Hematopoietic multipotent progenitor cell treated with erythropoietin and hydrocortisone succinate and interleukin-3 and kit ligand, for 15 days (in vitro differentiated cells): ENCODE results near the gene GALK2.
"Not testable (repeated sequence)": the region's sequence is repeated elsewhere in the genome, so short reads cannot be mapped to it uniquely, and the experiment has no call there.

Experiments
- DNase-seq: peaks from one replicate; pipeline ENCODE4 v3.0.0-alpha.2; 2015; ENCODE audit warnings: low spot score

The GALK2 gene

DNA sequence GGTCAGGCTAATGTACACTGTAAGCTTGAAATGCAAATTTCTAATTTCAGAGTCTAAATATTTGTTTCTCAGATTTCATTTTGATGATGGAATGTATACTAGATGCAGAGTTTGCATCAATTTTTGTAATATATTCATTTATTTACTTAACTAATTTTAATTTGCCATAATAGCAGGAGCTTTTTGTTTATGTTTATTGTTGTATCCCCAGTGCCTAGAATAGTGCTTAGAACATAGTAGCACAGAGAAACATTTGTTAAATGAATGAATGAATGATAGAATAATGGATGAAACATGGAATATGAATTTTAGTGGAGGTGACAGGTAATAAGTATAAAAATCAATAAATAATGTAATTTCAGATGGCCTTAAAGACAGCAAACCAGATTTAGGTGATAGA lies 5.2 kb upstream of the GALK2 start:
- no peak for DNase-seq

DNA sequence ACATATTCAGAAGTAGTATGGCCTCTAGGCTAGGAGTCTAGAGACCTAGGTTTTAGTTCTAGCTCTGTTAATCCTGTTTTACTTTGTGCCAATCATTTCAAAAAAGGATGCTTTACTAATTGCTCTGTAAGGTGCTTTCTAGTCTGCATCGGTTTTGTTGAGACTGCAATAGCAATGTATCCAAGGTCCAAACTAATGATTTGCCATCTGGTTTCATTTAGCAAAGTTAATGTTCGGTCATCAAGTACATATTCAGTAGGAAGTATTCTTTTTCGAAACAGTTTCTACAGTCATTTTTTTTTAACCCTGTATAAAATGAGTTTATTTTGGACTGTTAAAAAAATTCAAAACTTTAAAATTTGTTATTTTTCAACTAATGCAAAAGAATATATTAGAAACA lies 2.0 kb upstream of the GALK2 start:
- DNase-seq: no peak

DNA sequence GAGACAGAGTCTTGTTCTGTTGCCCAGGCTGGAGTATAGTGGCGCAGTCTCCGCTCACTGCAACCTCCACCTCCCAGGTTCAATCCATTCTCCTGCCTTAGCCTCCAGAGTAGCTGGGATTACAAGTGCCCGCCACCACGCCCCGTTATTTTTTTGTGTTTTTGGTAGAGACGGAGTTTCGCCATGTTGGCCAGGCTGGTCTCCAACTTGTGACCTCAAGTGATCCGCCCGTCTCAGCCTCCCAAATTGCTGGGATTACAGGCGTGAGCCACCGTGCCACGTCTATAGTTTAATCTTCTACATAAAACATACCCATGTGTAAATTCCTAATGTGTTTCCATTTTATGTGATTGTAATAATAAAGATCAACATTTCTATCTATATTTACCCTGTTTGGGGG lies 1.7 kb downstream of the GALK2 start:
- no peak for DNase-seq

DNA sequence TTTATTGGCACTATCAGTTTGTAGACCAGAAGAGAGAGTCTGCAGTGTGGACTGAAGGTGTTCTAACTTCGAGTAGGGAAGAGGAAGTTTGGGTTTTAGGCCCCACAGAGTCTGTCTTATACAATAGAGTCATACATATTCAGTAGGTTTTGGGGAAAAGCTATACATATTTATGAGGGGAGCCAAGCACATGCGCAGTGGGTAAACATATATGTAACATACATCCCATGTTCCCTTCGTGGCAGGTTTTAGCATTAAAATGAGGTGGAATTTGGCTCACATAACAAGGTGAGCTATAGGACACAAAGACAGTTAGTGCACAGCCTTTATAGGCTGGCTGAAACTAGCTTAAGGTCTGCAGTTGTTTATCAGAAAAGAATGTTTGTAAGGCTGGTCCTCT lies 4.9 kb downstream of the GALK2 start:
- no peak for DNase-seq

DNA sequence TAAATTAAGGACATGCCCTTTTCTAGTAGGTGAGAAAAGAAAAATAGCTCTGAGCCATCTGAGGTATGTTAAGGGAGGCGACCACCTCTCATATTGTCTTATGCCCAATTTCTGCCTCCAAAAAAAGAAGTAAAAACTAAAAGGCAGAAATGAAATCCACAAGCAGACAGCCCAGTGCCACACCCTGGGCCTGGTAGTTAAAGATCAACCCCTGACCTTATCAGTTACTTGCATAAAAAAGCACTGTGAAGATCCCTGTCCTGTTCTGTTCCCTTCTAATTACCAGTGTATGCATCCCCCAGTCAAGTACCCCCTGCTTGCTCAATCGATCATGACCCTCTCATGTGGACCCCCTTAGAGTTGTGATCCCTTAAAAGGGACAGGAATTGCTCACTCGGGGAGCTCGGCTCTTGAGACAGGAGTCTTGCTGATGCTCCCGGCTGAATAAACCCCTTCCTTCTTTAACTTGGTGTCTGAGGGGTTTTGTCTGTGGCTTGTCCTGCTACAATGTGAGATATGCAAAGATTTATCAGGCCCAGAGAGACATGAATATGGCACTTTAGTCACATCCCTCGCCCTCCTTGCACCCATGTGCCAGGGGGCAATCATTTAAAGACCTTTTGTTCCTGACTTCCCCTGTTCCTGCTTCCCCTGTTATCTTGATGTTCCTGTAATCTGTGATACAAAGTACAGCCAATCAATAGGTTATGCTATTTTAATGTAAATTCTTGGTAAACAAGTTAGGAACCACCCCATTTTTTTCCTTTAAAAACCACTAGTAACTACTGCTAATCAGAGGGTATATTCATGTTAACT lies 5.7 kb downstream of the GALK2 start:
- DNase-seq: not testable (repeated sequence)

DNA sequence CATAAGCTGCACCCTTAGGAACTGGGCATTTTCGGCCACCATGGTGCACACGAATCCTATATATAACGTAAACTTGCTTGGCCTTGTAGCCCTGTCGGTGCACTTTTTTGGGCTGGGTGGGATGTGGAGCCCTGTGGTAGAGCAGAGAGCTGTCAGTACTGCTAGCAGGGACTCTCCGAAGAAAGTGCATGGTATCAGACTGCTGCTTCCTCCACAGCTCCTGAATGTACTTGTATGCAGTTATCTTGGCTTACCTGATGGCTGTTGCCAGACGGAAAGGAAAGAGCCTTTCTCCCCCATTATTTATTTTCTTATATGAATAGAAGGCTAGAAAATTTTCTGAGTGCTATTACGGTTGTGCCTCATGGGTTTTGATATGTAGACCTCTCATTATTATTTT lies 8.4 kb downstream of the GALK2 start:
- no peak for DNase-seq

DNA sequence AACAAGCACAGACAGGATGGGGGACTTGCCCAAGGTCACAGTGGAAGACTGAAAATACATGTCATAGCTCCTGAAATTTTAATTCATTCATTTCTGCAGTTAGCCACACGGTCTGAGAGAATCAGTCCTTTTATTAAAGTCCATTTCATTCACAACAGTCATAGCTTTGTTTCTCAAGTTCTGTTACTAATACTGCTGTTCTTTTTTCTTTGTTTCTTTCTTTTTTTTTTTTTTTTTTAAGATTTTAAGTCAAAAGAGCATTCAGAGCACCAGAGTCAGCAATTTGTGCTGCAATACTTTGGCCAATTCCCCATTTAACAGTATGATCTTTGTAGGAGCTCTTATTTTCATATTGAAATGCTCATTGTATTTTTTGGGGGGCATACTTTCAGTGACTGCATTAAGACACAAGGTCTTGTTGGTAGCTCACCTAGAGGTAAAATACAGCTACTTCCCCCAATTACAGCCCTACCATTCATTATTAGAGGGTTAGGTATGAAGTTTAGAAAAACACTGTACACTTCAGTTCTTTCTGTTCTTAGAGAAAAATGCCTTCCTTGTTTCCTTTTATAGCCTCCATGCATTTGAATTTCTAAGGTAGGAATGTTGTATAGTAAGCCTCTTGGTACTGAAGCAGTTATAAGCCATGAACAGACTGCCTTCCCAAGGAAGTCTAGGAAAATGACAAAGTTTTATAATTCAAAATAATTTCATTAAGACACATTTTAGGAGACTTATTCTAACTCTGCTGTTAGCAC lies 9.6 kb downstream of the GALK2 start:
- DNase-seq: no peak

DNA sequence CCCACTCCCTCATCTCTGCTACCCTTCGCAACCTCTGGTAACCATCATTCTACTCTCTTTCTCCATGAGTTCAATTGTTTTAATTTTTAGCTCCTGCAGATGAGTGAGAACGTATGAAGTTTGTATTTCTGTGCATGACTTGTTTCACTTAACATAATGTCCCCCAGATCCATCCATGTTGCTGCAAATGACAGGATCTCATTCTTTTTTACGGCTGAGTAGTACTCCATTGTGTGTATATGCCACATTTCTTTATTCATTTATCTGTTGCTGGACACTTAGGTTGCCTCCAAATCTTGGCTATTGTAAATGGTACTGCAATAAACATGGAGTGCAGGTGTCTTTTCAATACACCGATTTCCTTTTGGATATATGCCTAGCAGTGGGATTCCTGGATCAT lies 12.1 kb downstream of the GALK2 start:
- DNase-seq: no peak

DNA sequence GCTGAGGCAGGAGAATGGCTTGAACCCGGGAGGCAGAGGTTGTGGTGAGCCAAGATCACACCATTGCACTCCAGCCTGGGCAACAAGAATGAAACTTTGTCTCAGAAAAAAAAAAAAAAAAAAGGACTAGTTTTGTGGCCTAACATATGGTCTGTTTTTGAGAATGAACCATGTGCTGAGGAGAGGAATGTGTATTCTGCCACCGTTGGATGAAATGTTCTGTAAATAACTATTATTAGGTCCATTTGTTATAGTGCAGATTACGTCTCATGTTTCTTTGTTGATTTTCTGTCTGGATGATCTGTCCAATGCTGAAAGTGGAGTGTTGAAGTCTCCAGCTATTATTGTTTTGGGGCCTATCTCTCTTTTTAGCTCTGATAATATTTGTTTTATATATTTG lies 13.7 kb downstream of the GALK2 start:
- not testable (repeated sequence) for DNase-seq

DNA sequence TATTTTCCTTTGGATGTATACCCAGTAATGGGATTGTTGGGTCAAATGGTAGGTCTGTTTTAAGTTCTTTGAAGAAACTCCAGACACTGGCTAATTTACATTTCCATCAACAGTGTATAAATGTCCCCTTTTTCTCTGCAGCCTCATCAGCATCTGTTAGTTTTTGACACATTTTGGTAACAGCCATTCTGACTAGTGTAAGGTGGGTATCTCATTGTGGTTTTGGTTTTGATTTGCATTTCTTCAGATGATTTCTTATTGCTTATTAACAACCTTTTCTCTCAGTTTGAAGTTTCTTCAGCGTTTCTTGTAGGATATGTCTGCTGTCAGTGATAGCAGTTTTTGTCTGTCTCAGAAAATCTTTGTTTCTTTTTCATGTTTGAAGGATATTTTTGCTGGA lies 15.4 kb downstream of the GALK2 start:
- no peak for DNase-seq

DNA sequence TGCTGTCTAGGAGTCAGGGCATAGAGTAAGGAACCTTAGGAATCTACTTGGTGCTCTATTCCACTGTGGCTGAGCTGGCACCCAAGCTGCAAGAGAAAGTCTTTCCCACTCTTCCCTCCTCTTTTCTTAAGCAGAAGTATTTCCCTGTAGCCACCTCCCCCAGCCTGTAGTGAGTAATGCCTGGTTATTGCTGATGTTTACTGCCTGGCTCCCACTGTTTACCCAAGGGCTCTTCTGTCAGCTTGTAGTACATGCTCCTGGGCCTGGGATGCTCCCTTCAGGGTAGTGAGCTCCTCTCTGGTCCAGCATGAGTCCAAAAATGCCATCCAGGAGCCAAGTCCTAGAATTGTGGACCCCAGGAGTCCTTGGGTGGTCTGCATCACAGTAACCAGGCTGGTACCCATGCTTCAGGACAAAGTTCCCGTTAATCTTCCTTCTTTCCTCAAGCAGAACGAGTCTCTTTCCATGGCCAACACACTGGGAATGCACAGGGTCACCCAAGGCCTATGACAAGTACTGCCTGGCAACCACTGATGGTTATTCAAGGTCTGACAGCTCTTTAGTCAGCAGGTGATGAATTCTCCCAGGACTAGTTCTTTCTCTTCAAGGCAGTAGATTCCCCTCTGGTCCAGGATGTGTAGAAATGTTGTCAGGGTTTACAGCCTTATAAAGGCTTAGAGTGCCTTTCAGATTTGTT lies 17.6 kb downstream of the GALK2 start:
- DNase-seq: no peak

DNA sequence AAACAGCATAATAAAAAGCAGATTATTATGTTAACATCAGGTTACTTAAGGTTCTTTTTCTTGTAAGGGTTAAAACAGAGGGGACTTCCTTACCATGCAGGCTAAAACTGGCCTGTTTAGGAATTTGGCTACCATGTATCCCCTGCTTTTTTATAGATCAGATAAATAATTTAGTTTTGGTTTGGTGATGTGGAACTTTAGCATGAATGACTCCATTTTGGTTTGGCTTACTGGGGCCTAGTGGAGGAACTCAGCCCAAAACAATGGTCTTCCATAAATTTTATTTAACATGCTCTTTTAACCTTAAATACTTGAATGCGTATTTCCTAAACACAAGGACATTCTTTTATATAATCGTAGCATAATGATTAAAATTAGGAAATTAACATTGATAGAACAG lies 18.9 kb downstream of the GALK2 start:
- no peak for DNase-seq

DNA sequence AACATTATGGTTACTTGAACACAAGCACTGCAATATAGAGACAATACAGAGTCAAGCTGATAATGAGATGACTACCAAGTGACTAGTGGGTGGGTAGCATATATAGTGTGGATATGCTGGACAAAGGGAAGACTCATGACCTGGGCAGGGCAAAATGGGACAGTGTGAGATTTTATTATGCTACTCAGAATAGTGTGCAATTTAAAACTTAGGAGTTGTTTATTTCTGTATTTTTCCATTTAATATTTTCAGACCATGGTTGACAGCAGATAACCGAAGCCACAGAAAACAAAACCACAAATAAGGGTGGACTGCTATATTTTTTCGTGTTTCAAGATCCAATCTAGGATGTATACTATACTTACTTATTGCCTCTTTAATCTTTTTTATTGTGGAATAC lies 19.6 kb downstream of the GALK2 start:
- no peak for DNase-seq

DNA sequence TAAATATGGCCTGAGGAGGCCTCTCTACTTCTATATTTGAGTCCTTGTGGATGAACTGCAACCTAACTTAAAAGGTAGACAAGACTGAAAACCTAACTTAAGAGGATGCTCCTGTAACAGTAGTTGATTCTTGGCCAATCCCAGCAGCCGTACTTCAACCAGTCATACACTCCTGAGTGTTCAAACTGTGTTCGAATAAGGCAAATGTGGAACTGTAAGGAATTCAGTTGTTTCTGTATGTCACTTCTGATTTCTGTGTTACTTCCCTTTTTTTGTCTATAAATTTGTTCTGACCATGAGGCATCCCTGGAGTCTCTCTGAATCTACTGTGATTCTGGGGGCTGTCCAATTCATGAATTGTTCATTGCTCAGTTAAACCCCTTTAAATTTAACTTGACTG lies 20.5 kb downstream of the GALK2 start:
- DNase-seq: no peak

DNA sequence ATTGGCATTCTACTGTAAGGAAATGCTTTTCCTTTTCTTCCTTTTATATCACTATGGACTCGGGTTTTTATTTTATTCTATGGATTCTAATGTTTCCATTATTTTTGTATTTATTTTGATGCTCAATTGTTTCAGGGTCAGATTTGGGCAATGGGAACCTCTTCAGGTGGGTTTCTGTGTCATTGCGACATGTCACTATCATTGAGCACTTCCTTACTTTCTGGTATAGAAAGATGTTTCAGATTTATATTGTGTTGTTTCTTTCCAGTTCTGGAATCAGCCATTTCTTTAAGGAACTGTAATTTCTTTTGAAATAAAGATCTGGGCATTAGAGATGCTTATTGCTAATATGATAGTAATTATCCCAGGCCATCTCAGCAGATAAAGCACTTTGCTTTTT lies 21.8 kb downstream of the GALK2 start:
- no peak for DNase-seq

DNA sequence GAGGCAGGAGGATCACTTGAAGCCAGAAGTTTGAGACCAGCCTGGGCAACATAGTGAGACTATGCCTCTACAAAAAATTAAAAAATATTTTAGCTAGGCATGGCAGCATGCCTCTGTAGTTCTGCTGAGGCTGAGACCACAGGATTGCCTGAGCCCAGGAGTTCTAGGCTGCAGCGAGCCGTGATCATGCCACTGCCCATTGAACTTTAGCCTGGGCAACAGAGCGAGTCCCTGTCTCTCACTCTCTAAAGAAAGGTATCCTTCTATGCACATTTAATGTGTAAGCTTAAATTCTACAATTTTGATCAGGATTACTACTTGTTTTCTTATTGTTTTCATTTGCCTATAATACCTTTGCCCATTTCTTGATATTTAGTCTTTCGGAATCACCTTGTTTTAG lies 26.8 kb downstream of the GALK2 start:
- DNase-seq: no peak

DNA sequence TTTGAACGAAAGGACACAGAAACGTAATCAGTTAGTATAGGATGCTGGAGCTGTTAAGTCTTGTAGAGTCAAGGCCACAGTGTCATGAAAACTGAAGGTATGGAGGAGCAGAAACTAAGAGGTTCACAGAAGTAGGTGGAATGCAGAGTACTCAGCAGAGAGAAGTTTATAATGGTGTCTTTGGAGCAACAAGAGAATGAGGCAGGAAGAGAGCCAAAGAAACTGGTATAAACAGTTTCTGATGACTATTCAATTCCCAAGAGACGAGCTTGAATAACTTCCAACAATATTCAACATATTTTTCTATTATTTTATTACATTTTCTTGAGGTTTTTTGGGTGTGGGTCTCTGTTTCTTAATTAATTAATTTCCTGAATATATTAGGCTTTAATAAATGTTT lies 29.6 kb downstream of the GALK2 start:
- no peak for DNase-seq

DNA sequence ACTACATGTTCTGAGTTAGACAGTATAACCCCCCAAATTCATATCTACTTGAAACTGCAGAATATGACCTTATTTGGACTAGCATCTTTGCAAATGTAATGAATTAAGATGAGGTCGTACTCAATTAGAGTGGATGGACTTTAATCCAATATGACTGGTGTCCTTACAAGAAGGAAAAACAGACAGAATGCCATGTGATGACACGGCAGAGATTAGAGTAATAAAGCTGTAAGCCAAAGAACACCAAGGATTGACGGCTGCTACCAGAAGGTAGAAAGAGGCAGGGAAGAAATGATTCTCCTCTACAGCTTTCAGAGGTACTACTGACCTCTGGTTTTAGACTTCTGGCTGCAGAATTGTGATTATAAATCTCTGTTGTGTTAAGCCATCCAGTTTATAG lies 30.3 kb downstream of the GALK2 start:
- DNase-seq: no peak

DNA sequence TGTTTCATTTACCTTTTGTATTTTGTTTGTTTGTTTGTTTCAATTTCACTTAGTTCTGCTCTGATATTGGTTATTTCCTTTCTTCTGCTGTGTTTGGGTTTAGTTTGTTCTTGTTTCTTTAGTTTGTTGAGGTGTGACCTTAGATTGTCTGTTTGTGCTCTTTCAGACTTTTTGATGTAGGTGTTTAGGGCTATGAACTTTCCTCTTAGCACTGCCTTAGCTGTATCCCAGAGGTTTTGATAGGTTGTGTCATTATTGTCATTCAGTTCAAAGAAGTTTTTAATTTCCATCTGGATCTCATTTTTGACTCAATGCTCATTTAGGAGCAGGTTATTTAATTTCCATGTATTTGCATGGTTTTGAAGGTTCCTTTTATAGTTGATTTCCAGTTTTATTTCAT lies 38.1 kb downstream of the GALK2 start:
- not testable (repeated sequence) for DNase-seq

DNA sequence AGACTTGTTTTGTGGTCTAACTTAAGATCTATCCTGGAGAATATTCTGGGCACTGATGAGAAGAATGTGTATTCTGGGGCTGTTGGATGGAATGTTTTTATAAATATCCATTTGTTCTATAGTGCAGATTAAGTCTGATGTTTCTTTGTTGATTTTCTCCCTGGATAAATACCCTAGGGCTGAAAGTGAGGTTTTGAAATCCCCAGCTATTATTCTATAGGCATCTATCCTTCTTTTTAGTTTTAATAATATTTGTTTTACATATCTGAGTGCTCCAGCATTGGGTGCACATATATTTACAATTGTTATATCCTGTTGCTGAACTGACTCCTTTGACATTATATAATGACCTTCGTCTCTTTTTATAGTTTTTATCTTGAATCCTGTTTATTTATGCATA lies 42.9 kb downstream of the GALK2 start:
- no peak for DNase-seq

DNA sequence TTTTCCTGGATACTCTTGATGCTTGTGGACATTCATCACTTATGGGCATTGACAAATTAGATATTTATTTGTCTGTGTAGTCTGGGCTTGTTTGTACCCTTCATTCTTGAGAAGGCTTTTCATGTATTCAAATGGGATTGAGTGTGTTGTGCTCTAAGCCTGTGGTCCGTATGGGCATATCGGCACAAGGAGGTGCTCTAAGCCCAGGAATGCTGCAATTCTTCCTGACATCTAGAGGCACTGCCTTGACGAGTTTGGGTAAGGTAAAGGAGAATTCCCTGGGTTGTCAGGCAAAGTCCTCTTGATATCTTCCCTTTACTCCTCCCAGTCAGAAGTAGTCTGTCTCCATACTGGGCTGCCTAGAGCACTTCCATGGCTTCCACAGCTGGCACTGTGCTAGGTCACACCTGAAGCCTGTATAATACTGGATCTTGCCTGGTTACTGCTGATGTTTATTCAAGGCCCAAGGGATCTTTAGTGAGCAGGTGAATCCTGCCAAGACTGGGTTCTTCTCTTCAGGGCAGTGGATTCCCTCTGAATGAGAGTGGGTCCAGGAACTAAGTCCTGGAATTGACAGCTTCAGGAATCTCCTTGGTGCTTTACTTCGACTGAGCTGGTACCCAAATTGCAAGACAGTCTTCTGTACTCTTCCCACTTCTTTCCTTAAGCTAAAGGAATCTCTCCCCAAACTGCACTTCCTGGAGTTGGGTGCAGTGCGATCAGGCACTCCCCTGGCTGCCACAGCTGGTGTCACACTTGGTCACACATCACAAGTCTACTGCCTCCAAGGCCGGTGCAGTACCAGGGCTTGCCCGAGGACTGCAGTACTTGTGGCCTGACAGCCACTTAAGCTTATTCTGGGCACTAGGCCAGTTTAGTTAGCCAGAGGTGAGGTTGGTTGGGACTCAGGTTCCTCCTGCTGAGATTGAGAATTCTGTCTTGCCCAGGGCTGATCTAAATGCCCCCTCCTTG lies 46.0 kb downstream of the GALK2 start:
- no peak for DNase-seq
